DND-41 (cell line): ENCODE data around the gene JADE2.

Source experiments
- CTCF ChIP-seq: IDR thresholded peaks from 2 replicates; pipeline ENCODE4 v1.5.1; 2012; ENCODE audit warnings: borderline replicate concordance, low read length, moderate library complexity, mild to moderate bottlenecking; ENCODE audit not compliant: poor library complexity, severe bottlenecking; ENCODE audit errors: extremely low read depth
- EZH2 ChIP-seq: IDR thresholded peaks from 3 replicates; pipeline ENCODE4 v1.6.1; 2012; ENCODE audit warnings: borderline replicate concordance, low read depth, mild to moderate bottlenecking, moderate library complexity, low read length, inconsistent platforms; ENCODE audit not compliant: severe bottlenecking

GRCh38 chr5:134521841-134522240, 3.6 kb upstream of the JADE2 start:
- TF ChIP-seq CTCF (no peak), EZH2 (no peak)
